ENCODE results near the gene NCAPH2.

Gene NCAPH2

DNA sequence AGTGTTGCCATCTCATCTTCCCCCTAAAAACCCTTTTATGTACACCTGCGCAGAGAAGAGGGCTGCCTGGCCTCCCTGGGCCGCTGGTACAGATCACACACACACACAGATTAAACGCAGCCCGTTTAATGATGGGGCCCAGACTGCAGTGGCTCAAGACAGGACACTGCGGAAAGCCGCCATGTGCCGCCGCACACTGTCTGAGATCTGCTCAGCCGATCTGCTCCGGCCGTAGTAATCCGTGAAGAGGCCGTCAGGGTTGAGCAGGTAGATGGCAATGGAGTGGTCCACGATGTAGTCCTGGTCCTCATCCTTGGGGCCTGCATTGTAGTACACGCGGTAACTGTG lies 15.4 kb downstream of the NCAPH2 start:
- Histone ChIP-seq H3K9me3 (ENCODE audit: insufficient read depth, low read length) (no peaks in the 10 kb centered on the region), H3K79me2 (ENCODE audit: low read length) (peaks cover 22% of the 10 kb centered on the region), H3K27ac (ENCODE audit: low read length) (no peak overlapping the region), H3K9ac (ENCODE audit: low read length) (no peak overlapping the region), H4K20me1 (ENCODE audit: insufficient read depth, low read length) (peaks cover 6% of the 10 kb centered on the region; the same call in 1 of the 2 replicates), H3K4me1 (ENCODE audit: low read length) (peaks cover 13% of the 10 kb centered on the region), H3K4me2 (ENCODE audit: low read length) (no peak overlapping the region), H2AFZ (ENCODE audit: low read depth, low read length) (no peak overlapping the region), H3K36me3 (replicated peaks; ENCODE audit: low read depth, low read length) (peaks cover 4% of the 10 kb centered on the region), H3K27me3 (ENCODE audit: low read depth, low read length) (no peaks in the 10 kb centered on the region), H3K4me3 (ENCODE audit: low read length) (no peak overlapping the region)
- TF ChIP-seq, protein P1, sequence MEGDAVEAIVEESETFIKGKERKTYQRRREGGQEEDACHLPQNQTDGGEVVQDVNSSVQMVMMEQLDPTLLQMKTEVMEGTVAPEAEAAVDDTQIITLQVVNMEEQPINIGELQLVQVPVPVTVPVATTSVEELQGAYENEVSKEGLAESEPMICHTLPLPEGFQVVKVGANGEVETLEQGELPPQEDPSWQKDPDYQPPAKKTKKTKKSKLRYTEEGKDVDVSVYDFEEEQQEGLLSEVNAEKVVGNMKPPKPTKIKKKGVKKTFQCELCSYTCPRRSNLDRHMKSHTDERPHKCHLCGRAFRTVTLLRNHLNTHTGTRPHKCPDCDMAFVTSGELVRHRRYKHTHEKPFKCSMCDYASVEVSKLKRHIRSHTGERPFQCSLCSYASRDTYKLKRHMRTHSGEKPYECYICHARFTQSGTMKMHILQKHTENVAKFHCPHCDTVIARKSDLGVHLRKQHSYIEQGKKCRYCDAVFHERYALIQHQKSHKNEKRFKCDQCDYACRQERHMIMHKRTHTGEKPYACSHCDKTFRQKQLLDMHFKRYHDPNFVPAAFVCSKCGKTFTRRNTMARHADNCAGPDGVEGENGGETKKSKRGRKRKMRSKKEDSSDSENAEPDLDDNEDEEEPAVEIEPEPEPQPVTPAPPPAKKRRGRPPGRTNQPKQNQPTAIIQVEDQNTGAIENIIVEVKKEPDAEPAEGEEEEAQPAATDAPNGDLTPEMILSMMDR (IDR thresholded peaks at IDR 0.05; ENCODE audit: low read depth, low read length): no peak
- TF ChIP-seq EZH2phosphoT487 (IDR thresholded peaks at IDR 0.05; ENCODE audit: low read depth): no peak

DNA sequence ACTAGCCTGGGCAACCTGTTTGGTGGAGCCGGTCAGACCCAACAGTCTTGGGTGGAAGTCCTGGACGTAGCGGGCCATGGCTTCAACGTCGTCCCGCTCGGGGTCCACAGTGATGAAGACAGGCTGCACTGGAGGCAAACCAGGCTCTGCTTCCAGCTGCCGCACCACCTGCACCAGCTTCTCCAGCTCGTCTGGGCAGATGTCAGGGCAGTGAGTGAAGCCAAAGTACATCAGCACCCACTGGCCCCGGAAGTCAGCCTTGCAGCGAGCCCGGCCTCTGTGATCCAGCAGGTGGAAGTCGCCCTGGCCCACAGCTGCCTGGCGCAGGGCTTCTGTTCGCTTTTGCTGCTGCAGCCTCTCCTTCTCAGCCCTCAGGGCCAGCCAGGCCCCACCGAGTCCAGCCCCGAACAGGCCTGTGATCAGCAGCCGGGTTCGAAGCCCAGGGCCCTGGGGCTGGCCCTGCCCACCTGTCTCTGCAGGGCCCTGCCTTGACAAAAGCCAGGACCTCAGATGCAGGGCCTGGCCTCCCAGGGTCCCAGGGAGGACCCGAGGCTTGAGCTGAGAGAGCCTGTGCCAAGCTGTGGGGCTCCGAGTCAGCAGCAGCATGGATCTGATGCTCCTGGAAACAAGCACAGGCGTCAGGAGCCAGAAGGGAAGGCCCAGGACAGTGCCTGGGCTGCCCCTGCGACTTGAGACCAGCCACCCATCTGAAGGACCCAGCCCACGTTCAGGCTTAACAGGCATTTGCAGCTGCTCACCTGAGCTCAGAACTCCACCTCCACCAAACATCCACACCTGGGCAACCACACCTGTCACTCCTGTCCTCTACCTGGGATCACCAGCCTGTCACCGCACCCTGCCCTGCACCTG lies 16.0 kb downstream of the NCAPH2 start:
- no peak for TF ChIP-seq EZH2phosphoT487 (IDR thresholded peaks at IDR 0.05; ENCODE audit: low read depth)
- TF ChIP-seq, protein P1 (IDR thresholded peaks at IDR 0.05; ENCODE audit: low read depth, low read length): no peak
- Histone ChIP-seq H3K4me3 (ENCODE audit: low read length) (peak overlapping the region; percentile 84), H3K9ac (ENCODE audit: low read length) (peak overlapping the region; percentile 92), H3K4me2 (ENCODE audit: low read length) (peak overlapping the region; percentile 95), H3K9me3 (ENCODE audit: insufficient read depth, low read length) (no peaks in the 10 kb centered on the region), H3K79me2 (ENCODE audit: low read length) (peaks cover 22% of the 10 kb centered on the region), H2AFZ (ENCODE audit: low read depth, low read length) (no peak overlapping the region), H4K20me1 (ENCODE audit: insufficient read depth, low read length) (peaks cover 6% of the 10 kb centered on the region; the same call in 1 of the 2 replicates), H3K36me3 (replicated peaks; ENCODE audit: low read depth, low read length) (peaks cover 4% of the 10 kb centered on the region), H3K27ac (ENCODE audit: low read length) (no peak overlapping the region), H3K27me3 (ENCODE audit: low read depth, low read length) (no peaks in the 10 kb centered on the region), H3K4me1 (ENCODE audit: low read length) (peaks cover 13% of the 10 kb centered on the region)

DNA sequence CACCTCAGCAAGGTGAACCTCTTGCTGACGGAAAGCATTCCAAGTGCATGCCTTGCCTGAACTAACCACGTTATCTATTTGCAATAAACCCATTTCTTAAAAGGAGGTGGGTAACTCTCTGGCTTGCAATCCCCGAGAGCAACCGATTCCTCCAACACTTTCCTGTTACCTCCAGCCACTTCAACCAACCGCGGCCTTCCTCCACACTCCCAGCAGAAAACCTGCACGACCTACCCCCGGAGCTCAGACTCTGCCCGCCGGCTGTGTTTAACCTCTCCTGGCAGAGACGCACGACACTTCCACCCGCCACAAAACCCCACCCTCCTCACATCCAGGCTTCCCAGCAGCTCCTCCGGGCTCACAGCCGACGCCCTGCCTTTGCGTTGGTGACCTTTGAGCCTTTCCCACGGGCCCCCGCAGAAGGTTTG lies 16.7 kb downstream of the NCAPH2 start:
- Histone ChIP-seq H4K20me1 (ENCODE audit: insufficient read depth, low read length) (peaks cover 6% of the 10 kb centered on the region; the same call in 1 of the 2 replicates), H3K4me2 (ENCODE audit: low read length) (peak overlapping the region; percentile 95), H3K36me3 (replicated peaks; ENCODE audit: low read depth, low read length) (peaks cover 4% of the 10 kb centered on the region), H3K27ac (ENCODE audit: low read length) (peak overlapping the region; percentile 93), H2AFZ (ENCODE audit: low read depth, low read length) (no peak overlapping the region), H3K79me2 (ENCODE audit: low read length) (peaks cover 22% of the 10 kb centered on the region), H3K27me3 (ENCODE audit: low read depth, low read length) (no peaks in the 10 kb centered on the region), H3K4me1 (ENCODE audit: low read length) (peaks cover 13% of the 10 kb centered on the region), H3K4me3 (ENCODE audit: low read length) (peak overlapping the region; percentile 84), H3K9ac (ENCODE audit: low read length) (peak overlapping the region; percentile 92), H3K9me3 (ENCODE audit: insufficient read depth, low read length) (no peaks in the 10 kb centered on the region)
- no peak for TF ChIP-seq EZH2phosphoT487 (IDR thresholded peaks at IDR 0.05; ENCODE audit: low read depth)
- TF ChIP-seq, protein P1 (IDR thresholded peaks at IDR 0.05; ENCODE audit: low read depth, low read length): no peak

DNA sequence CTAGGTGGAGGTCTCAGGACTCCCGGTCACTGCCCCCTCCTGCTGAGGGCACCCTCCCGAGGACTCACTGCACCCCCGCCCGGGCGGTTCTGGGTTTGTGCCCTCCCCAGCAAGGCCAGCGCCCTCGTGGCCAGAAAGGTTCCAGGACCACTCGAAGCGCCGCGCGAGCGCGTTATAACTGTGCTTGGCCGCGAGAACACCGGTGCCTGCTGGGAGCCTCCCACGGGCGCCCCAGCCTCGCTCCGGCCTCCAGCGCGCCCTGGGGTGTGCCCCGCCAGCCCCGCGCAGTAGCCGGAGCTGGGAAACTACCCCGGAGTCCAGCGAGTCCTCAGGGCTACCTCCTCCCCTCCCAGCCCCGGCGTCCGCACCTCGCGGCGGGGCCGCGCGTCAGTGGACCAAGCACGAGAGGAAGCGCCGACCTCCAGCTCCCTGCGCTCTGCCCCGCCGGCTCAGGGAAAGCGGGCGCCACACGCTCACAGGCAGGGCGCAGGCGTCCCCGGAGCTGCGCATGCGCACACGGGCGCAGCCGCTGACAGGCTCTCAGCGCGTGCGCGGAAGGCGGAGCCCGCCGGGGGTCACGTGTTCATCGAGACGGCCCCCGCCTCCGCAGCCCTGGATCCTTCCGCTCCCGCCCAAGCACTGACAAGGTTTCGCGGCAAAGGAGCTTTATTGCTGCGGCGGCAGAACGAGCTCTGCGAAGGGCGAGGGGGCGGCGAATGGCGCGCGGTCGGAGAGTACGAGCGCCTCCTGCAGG lies 17.3 kb downstream of the NCAPH2 start, which contains the start of gene SCO2:
TSS of gene SCO2 (minus strand) at position 495 of the 754 bp plus-strand sequence. CDS start 1,187 bp downstream, outside the sequence.
- peaks cover 13% of the 10 kb centered on the region for H3K4me1 ChIP-seq (ENCODE audit: low read length)
- H2AFZ ChIP-seq (ENCODE audit: low read depth, low read length): no peak within 1 kb of the TSS
- peak within 1 kb of the TSS; percentile 84 for H3K4me3 ChIP-seq (ENCODE audit: low read length)
- peaks cover 22% of the 10 kb centered on the region for H3K79me2 ChIP-seq (ENCODE audit: low read length)
- H3K36me3 ChIP-seq (replicated peaks; ENCODE audit: low read depth, low read length): peaks cover 4% of the 10 kb centered on the region
- H3K9me3 ChIP-seq (ENCODE audit: insufficient read depth, low read length): no peaks in the 10 kb centered on the region
- H3K4me2 ChIP-seq (ENCODE audit: low read length): peak within 1 kb of the TSS; percentile 95
- H3K27ac ChIP-seq (ENCODE audit: low read length): peak within 1 kb of the TSS; percentile 93
- H4K20me1 ChIP-seq (ENCODE audit: insufficient read depth, low read length): peaks cover 6% of the 10 kb centered on the region; the same call in 1 of the 2 replicates
- peak within 1 kb of the TSS; percentile 92 for H3K9ac ChIP-seq (ENCODE audit: low read length)
- no peaks in the 10 kb centered on the region for H3K27me3 ChIP-seq (ENCODE audit: low read depth, low read length)
- TF ChIP-seq, protein P1 (IDR thresholded peaks at IDR 0.05; ENCODE audit: low read depth, low read length): no peak
- TF ChIP-seq EZH2phosphoT487 (IDR thresholded peaks at IDR 0.05; ENCODE audit: low read depth): no peak
